GM19035 (cell line): ENCODE measurements around the gene MOGAT2.
A peak's percentile ranks its signal among the peaks of the same experiment; 100 is the strongest.
"Not testable (repeated sequence)": the region's sequence is repeated elsewhere in the genome, so short reads cannot be mapped to it uniquely, and the experiment has no call there.

Source experiments
- ATAC-seq: cut with Tn5 transposase; IDR thresholded peaks from one replicate; pipeline ENCODE4 v1.9.1; 2021; ENCODE audit not compliant: unreplicated experiment

MOGAT2 gene

DNA sequence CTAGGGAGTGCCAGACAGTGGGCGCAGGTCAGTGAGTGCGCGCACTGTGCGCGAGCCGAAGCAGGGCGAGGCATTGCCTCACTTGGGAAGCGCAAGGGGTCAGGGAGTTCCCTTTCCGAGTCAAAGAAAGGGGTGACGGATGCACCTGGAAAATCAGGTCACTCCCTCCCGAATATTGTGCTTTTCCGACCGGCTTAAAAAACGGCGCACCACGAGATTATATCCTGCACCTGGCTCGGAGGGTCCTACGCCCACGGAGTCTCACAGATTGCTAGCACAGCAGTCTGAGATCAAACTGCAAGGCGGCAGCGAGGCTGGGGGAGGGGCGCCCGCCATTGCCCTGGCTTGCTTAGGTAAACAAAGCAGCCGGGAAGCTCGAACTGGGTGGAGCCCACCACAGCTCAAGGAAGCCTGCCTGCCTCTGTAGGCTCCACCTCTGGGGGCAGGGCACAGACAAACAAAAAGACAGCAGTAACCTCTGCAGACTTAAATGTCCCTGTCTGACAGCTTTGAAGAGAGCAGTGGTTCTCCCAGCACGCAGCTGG is 31.2 kb downstream of the MOGAT2 start:
- not testable (repeated sequence) for ATAC-seq

DNA sequence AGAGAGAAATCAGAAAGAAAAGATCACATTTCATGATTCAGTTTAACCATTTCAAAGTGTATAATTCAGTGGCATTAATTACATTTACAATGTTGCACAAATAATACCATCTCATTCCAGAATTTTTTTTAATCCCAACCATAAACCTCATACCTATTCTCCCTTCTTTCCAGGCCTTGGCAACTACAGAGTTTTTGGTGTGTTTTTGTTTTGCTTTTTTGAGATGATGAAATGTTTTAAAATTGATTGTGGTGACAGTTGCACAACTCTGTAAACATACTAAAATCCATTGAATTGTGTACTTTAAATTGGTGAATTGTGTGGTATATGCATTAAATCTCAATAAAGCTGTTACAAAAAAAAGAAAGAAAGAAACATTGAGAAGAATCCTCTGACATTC is 37.3 kb downstream of the MOGAT2 start:
- ATAC-seq = not testable (repeated sequence)

DNA sequence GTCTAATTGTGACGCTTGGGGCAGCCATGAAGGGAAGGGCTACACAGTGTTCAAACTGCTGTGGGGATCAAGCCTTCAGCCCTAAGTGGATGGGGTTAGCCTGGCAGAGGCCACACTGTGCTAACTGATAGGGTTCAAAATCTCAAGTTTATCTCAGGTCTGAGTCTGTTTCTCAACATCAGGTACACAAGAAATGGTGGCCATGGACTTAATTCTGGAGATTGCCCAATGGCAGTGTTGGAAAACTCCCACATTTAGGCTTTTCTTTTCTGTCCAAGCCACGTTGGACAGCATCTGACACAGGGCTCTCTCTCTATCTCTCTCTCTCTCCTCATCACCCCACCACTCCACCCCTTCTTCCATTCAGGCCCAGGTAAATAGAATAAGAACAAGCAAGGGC is 40.0 kb downstream of the MOGAT2 start:
- ATAC-seq = no peak

DNA sequence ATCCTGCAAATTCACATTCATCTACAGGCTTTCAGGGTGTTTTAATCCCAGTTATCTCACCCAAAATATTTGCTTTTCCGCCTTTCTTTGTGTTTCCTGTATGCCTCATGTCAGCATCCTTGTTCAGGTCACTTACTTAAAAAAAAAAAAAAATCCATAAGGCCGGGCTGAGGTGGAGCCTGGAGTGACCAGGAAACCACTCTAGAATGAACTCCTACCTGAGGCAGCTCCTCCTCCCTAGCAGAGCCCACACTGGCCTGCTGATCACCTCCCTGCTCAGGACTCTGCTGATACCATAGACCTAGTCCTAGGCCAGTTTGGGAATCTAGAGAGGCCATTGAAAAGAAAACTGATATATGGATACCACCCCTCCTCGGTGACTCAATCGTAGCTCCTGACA is 42.2 kb downstream of the MOGAT2 start:
- no peak for ATAC-seq

DNA sequence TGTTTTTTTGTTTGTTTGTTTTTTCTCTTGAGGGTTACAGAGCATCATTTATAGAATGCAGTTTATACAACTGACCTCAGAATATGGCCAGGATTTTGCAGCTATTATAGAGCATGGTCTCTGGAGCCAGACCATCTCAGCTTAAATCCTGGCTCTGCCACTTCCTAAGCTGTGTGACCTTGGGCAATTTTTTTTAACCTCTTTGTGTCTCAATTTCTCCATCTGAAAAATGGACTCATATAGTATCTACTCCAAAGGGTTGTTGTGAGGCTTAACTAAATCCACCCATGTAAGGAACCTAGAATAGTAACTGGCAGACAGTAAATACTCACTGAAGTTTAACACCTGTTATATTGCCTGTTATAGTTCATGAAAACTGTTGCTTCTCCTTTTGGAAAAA is 42.6 kb downstream of the MOGAT2 start:
- no peak for ATAC-seq

DNA sequence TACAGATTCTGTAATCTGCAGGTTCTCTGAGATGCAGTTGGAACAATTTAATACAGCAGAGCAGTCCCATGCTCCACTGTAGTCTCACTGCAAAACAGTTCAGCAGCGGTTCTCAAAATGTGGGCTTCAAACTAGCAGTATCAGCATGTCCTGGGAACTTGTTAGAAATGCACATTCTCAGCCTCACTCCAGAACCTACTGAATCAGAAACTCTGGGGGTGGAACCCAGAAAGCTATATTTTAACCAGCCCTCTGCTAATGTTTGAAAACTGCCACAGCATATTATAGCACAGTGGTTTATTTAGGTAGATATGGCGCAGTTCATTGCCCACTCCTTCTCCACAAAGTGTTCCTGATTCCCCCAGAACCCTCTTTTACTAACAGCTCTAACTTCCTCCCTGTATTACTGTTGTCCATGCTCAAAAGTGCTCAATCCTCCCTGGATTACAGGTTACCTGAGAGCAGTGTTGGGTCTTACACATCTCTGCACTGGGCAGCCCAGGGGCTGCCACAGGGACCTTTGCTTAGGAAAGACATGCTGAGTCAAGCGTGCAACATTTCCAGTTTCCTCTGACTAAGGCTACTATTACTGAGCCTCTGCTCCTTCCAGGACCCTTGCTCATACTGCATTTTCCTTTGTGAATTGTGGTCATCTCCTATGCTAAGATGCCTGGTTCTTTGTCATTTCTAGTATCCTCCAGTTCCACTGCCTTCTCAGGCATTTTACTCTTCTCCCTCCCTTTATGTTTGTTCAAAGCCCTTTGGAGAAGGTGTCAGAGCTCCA is 43.3 kb downstream of the MOGAT2 start:
- no peak for ATAC-seq

DNA sequence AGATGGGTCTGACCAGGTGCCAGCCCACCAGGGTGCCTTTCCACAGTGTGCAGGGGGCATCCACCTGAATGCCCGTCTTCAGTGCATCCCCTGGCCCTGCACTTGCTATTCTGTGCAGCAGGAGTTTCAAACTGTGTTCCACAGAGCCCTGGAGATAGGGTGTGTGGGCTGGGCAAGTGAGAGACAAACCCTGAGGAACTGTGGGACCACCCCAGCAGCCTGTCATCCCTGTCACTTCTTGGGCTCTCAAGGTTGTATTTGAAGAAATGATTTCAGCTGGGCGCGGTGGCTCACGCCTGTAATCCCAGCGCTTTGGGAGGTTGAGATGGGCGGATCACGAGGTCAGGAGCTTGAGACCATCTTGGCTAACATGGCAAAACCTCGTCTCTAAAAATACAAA is 44.5 kb downstream of the MOGAT2 start:
- ATAC-seq = no peak

DNA sequence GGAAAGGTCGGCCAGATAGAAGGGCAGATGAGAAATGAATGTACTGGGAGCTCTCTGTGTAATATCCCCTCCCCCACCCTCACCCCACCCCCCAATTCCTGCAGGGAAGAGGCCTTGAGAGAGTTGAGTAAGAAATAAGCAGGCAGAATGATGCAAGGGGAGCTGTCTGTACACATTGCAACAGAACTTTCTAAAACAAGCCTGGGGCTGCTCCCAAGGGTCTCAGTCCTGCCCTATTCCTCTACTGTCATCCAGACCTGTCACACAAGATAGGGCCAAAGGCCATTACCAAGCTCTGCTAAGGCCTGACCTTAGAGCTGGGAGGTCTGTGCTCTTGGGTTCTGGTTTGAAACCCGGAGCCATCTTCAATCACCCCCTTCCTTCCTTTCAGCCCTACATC is 45.2 kb downstream of the MOGAT2 start:
- ATAC-seq = no peak

DNA sequence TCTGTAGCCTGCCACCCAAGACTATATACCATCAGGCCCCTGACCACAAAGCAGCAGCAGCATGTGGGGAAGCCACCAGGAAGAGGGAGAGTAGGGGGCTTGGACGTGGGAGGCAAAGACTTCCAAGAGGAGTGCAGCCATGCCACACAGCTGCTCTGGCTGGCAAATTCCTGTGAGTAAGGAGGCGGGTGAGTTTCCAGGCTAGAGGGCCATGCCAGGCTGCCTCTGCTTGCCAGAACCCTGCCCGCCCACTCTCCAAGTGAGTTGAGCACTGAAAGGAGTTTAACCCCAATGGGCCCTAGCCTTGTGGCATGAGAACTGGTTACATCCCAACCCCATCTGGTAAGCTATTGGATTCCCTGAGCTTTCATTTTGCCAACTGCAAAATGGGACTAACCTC is 46.2 kb downstream of the MOGAT2 start:
- ATAC-seq = no peak

DNA sequence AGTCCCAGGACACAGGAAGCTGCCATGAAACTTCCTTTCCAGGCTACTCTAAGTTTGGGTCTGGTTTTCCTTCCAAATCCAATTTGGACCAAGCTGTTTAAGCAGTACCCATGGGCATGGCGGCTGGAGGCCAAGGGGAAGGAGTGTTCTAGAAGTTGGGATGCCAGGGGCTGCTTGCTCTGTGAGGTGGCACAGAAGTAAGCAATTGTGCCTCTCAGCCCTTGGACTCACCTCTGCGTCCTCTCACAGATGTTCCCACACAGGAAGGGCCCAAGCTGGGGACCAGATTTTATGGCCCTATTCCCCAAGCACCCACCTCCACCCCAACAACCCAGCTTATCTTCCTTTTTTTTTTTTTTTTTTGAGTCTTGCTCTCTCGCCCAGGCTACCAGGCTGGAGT is 47.5 kb downstream of the MOGAT2 start:
- no peak for ATAC-seq

DNA sequence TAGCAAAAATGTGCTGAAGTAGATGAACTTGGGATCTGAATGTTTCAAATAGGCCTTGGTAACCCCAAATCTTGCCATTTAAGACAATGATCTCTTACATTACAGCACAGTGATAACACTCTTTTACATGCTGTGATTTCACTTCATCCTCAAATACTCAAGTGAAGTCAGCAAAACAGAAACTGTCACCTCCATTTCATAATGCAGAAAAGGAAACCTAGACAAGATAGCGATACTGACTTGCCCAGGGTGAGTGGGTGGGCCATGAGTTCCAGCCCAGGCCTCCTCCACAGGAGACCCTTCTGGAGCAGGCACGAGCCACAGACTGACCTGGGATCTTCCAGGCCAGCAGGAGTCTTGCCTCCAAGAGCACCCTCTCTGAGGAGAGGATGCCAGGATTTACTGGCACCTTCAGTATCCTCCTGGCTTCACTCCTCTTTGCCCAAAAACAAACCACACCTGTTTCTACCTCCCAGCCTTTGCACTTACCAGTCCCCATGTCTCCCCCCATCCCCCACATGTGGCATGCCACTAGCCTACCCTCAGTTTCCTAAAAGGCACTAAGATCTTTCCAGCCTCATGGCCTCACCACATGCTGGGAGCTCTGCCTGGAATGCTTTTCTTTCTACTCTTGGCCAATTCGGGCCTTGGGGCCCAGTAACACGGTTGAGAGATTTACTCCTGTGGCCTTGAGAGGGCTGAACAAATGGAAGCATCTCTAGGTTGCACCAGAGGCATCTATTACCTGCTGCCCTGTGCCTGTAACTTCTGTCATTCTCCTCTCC is 49.0 kb downstream of the MOGAT2 start:
- ATAC-seq = no peak

DNA sequence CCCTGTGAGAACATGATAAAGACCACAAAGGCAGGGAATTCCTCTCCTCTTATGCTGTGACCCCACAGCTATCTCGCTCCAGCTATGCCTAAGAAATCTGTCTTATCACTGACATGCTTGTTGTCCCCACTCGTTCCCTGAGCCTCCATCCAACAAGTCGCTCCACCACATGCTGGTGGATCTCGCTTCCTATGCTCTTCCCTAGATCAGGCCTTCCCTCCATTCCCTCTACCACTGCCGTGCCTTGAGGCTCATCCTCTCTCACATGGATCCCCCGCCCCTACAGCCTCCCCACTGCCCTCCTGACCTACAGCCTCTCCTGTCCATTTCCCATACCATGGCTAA is 49.6 kb downstream of the MOGAT2 start:
- ATAC-seq = no peak

DNA sequence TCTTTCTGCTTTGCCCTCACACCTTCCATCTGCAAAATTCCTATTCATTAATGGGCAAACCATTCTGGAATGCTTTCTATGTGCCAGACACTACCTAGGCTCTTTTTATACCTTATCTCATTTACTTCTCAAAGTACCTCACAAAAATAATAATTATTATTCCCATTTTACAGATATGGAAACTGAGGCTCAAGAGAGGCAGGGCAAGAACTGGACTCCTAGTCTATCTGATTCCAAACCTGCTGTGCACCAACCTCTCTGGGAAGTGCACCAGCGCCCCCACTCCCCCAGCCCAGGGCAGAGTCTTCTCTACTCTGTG is 50.1 kb downstream of the MOGAT2 start:
- no peak for ATAC-seq

DNA sequence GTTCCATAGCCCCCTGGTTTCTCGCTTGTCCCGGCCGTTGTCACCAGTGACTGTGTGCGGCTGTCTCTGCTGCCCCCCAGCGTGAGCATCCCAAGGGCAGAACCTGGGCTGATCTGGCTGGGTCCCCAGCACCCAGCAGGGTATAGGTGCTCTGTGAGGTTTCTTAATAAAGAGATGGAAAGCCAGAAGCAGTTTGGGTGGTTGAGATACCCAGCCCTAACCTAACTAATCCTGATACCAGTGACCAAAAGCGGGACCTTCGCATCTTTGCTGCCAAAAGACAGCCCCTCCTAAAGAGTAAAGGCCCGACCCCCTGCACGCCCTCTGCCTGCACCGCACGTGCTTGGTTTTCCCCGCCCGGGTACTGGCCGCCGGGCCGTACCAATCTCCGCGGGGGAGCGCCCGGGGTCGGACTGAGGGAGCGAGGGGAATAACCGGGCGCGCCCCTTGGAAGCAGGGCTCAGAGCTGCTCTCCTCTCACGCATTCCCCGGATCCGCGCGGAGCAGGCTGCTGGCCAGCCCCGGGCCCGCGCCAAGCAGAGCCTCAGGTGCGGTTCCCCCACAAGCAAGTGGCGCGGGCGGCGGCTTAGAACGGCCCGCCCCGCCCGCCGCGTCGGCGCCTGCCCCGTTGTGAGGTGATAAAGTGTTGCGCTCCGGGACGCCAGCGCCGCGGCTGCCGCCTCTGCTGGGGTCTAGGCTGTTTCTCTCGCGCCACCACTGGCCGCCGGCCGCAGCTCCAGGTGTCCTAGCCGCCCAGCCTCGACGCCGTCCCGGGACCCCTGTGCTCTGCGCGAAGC is 50.7 kb downstream of the MOGAT2 start, which contains the start of gene DGAT2:
Gene DGAT2 (plus strand): TSS at position 667 of the 797 bp plus-strand sequence. CDS start 214 bp downstream, outside the sequence.
- ATAC-seq = peak; percentile 70

DNA sequence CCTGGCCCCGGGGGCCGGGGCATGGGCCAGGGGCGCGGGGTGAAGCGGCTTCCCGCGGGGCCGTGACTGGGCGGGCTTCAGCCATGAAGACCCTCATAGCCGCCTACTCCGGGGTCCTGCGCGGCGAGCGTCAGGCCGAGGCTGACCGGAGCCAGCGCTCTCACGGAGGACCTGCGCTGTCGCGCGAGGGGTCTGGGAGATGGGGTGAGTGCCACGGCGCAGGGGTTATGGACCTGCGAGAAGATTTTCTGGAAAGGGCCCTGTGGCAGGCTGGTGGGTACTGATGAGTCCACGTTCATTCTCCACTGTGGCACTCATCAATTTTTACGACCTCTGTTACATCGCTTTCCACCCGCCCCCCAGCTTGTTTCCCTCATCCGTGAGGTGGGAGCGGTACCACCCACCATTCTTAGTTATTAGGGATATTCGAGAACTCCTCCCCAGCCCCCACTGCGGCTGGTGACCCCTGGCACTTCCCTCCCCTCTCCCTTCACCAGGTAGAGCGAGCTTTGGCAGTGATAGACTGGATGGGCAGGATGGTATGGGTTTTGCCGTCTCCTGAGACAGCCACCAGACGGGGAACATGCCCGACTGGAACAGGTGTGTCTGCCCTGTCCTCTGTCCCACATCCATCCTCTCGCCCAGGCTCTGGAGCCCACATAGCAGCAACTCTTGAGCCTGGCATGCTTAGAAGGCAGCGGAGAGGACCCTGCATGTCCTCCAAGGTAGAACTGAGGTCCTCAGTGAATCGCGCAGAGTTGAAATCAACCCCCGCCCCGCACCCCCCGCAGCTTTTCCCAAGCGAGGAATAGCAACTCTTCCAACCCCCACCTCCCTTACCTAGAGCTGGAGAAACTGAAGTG is 51.5 kb downstream of the MOGAT2 start:
- ATAC-seq = peak; percentile 0

DNA sequence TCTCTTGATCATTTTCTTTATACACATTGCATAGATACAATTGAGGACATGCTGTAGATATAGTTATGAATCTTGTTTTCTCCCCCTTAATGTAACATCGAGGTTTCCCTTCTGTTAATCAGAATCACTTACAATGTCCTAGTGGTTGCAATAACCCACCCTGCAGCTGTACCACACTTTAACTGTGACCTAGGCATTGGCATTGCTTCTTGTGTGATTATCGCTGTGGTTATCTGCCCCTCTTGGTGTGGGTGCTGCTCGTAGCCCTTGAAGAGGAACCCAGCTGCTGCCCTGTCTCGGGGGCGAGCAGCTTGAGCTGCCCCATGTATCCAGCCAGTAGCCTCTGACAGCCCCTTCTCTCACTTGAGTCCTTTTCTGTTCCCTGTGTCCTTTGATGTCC is 52.5 kb downstream of the MOGAT2 start:
- ATAC-seq = no peak

DNA sequence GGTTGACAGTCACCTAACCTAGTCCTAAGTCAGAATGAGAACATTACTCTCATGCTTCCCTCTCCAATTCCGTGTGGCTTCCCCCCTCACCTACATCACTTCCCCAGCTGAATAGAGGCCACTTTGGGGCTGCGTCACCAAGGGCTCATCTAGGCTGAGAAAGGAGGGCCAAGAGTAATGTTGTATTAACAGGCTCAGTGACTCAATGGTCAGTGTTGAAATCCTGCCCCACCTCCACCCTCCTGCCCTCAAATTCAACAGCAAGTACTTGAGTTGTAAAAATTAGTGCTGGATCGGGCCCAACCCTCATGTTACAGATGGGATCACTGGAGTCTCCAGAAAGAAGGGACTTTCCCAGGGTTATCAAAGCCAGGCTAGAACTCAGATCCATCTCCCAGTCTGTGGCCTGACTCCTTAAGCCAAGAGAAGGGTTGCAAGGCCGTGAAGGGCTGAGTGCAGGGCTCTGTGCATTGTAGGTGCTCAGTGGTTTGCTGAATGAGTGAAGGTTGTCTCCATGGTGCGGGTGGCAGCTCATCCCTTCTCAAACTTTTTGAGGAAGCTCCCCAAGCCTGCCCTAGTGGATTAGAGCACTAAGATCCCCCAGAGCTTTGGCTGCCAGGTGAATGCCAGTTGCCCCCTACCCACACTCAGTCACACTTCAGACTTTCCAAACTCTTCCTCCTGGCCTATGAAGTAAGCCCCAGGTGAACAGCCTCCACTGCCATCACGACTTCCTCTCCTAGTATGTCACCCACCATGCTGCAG is 54.2 kb downstream of the MOGAT2 start:
- ATAC-seq = no peak

DNA sequence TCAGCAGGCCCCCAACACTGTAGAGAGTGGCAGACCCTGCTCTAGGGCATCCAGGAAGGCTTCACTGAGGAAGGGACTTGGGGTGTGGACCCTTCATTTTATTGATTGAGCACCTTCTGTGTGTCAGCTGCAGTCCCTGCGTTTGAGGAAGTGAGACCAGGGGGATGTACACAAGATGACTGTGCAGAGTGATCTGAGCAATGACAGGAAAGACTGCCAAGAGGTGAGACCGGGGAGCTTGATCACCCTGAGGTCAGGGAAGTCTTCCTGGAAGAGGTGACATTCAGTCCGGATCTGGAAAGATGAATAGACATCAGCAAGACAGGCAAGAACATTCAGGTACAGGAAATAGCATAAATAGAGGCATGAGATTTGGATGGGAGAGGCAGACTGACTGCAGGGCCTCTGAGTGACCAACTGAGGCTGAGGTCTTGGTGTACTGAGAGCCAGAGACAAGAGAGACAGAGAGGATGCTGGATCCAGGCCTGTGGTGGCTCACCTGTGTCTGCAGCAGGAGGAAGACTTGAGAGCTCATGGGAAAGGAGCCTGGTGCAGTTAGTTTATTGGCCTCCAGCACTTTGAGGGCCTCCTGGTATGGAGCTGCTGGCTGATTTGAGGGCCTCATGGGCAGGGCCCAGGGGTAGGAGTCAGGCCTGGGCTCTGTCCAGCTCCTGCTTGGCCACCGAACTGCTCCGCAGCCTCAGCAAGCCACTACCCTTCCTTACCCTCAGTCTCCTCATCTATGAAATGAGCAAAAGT is 56.1 kb downstream of the MOGAT2 start:
- ATAC-seq = peak; percentile 85

DNA sequence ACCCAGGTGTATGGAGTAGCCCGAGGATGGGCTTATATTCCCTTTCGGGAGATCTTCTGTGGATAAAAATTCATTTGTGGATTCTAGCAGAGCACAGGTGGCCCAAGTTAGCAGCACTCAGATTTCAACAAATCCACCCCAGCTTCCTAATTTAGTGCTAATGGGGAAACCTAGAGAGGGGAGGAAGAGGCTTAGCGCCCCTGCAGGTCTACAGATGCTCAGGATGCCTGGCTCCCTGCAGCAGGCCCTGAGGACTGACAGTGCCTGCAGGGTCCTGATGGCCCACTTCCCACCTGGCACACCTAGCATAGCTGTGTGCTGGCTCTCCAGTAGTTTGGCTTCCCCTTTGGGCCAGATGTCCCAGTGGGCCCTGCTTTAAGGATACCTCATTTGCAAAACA is 57.4 kb downstream of the MOGAT2 start:
- no peak for ATAC-seq
